GM19035 (cell line): Measurements from ENCODE around the gene IFT81.
"Not testable (repeated sequence)": the region's sequence is repeated elsewhere in the genome, so short reads cannot be mapped to it uniquely, and the experiment has no call there.

Experiments
- ATAC-seq: cut with Tn5 transposase; IDR thresholded peaks from one replicate; pipeline ENCODE4 v1.9.1; 2021; ENCODE audit not compliant: unreplicated experiment

Gene IFT81, protein sequence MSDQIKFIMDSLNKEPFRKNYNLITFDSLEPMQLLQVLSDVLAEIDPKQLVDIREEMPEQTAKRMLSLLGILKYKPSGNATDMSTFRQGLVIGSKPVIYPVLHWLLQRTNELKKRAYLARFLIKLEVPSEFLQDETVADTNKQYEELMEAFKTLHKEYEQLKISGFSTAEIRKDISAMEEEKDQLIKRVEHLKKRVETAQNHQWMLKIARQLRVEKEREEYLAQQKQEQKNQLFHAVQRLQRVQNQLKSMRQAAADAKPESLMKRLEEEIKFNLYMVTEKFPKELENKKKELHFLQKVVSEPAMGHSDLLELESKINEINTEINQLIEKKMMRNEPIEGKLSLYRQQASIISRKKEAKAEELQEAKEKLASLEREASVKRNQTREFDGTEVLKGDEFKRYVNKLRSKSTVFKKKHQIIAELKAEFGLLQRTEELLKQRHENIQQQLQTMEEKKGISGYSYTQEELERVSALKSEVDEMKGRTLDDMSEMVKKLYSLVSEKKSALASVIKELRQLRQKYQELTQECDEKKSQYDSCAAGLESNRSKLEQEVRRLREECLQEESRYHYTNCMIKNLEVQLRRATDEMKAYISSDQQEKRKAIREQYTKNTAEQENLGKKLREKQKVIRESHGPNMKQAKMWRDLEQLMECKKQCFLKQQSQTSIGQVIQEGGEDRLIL

DNA sequence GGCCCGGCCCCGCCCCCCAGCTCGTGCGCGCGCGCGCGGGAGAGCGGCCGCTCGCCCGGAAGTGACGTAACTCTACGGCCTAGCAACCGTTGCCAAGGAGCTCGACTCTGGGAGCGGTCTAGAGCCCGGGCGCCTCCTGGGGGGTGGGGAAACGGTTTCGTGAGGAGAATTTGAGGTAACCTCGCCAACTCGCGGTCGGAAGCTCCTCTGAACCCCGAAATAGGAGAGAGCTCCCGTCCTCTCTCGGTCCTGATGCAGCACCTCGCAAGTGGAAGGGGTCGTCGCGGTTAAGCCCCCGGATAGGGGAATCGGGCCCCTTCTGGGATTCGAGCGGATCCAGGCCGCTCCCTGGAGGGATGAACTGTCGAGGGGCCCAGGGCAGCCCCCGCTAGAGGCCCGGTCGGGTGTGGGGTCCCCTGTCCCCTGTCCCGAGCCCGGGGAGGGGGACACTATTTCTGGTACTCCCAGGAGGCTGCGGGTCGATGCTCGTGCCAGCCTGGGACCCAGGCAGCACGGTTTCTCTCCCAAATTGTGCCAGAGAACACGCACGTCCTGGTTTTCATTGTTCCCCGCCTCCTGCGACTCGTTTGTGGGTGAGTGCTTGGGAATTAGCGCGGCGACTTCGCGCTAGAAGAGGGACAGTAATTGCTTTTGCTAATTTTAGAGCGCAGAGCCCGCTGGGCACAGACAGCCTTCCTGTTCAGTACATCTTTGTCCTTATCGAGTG, at the start of gene IFT81:
Gene IFT81 (plus strand): TSS at position 89 of the 727 bp plus-strand sequence. CDS start 3,024 bp downstream, outside the sequence.
- peak; percentile 84 for ATAC-seq

DNA sequence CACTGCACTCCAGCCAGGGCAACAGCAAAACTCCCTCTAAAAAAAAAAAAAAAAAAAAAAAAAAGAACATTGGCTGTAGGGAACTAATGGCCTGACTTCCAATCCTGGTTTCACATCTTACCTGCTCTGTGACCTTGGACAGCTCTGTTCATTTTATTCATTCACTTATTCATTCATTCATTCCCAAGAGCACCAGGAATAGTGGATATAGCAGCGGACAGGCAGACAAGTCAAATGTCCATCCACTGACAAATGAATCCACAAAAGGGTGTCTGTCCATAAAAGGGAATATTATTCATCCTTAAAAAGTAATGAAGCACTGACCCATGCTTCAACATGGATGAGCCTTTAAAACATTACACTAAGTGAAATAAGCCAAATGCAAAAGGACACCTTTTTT, 48.3 kb upstream of the IFT81 start:
- no peak for ATAC-seq

DNA sequence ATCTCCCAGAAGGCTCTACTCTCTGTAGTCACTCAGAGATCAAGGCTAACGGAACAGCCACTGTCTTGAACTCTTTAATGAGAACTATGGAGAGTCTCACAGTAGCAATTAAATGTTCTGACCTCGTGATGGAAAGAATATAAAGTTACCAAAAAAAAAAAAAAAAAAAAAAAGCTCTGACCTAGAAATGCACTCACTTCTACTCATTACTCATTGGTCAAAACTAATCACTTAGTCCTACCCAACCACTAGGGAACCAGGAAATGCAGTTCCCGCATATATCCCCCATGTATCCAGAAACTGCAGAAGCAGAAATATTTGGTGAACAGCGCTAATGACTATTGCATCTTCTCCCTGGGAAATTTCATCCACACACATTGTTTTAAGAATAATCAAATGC, 46.4 kb upstream of the IFT81 start:
- ATAC-seq = no peak

DNA sequence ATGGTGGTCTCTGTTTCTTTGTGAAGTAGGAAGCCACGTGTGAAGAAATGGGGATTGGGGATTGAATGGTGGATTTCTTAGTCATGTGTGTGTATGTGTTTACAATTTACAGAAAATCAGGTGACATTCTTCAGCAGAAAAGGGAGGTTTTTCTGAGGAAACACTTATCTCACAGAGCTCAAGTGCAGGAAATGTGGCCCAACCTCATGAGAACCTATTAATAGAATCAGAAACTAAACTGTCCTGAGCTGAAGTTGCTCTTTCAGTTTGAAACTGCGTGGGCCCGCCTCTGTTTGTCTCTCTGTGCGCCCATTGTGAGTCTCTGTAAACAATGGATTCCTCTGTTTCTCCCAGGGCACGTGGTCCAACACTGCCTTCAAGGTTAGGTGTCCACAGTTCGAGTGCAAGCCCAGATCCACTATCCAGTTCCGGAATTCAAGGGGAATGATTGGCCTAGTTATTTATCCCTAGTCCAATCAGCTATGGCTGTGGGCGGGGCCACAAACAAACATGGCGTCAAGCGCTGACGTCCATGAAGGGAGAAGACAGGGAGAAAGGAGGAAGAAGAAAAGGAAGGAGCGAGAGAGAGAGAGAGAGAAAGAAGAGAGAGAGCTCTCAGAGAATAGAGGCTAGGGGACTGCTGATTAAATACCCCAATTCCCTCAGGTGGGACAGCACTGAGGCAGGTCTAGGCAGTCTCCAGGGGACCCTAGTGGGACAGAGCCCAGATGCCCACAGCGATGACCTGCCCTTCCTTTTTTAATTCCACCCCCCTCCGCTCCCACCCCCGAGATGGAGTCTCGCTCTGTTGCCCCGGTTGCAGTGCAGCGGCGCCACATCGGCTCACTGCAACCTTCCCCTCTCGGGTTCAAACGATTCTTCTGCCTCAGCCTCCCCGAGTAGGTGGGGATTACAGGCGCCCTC, 44.4 kb upstream of the IFT81 start:
- ATAC-seq = peak; percentile 86

DNA sequence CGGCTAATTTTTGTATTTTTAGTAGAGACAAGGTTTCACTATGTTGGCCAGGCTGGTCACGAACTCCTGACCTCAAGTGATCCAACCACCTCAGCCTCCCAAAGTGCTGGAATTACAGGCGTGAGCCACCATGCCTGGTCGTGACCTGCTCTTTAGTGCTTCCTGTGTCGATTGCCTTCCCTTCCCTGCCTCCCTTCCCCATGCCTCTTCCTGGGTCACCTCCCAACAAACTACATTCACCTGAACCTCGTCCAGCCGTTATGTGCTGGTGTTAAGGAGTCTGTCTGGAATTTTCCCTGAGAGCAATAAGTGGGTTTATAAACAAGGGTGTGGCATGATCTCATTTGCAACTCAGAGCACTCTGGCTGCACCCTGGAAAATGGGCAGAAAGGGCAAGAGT, 43.7 kb upstream of the IFT81 start:
- no peak for ATAC-seq

DNA sequence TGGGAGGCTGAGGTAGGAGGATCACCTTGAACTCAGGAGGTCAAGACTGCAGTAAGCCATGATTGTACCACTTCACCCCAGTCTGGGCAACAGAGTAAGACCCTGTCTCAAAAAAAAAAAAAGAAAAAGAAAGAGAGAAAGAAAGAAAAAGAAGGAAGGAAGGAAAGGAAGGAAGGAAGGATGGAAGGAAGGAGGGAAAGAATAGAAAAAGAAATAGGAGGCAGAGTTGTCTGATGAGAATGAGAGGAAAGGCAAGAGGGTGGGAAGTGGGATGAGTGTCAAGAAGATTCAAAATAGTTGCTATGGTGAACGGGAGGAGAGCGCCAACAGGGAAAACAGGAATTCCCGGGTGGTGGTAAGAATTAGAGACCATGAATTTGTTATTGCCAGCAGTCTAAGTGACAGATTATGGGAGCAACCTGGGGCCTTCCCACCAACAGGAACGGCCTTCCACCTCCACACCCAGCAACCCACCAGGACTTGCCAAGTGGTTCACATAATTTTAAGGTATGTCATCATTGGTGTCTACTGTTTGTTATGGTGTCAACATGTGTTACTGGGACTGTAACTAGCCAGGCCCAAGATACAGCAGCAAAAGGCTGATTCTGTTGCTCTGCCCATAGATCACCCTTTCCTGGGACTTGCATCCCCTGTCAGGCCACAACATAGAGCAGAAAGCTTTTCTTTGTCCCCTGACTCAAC, 39.7 kb upstream of the IFT81 start:
- ATAC-seq = no peak

DNA sequence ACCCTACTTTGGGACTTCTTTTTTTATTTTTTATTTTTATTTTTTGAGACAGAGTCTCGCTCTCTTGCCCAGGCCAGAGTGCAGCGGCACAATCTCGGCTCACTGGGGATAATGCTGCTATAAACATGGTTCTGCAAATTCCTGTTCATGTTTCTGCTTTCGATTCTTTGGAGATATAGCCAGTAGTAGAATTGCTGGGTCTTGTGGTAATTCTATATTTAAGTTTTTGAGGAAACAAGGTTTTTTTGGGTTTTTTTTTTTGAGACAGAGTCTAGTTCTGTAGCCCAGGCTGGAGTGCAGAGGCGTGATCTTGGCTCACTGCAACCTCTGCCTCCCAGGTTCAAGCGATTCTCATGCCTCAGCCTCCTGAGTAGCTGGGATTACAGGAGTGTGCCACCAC, 35.9 kb upstream of the IFT81 start:
- not testable (repeated sequence) for ATAC-seq

DNA sequence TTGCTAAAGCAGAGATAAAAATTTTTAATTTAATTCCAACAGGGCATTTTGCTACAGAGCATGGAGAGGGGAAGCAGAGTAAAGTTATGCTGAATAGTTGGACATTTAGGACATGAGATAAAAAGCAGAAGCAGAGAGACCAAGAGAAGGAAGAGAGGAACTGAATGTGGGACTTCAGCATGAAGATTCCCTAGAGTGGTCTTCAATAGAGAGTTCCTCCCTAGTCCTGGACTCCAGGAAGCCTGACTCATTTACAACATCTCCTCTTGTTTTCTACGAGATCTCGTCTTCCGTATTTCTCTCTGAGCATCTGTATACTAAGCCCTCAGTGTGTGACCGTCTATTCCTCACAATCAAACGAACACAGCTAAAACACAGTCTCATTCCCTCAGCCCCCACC, 35.2 kb upstream of the IFT81 start:
- no peak for ATAC-seq

DNA sequence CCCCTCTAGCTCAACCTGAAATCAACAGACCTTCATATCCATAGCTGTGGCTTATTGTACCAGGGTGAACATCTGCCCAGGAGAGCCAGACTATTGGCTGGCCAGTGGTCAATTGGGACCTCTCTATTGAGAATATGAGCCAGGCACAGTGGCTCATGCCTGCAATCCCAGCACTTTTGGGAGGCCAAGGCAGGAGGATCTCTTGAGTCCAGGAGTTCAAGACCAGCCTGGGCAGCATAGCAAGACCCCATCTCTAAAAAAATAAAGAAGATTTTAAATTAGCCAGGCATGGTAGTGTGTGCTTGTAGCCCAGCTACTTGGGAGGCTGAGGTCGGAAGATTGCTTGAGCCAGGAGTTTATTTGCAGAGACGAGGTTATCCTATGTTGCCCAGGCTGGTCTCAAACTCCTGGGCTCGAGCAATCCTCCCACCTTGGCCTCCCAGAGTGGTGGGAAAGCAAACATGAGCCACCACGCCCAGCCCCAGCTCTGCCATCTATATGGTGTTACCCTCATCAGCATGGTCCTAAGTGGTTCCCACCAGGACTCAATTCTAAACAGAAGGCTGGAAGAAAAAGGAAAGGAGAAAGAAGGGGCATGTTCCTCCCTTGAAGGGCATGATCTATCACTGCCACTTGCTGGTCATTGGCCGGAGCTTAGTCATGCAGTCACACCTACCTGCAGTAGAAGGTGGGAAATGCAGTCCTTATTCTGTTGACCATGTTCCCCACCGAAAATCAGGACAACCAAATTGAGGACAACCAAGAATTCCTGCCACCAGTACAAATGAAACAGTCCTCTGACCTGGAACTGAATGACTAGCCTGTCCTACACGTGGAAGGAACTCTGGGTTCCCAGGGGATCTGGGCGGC, 33.7 kb upstream of the IFT81 start:
- ATAC-seq = no peak

DNA sequence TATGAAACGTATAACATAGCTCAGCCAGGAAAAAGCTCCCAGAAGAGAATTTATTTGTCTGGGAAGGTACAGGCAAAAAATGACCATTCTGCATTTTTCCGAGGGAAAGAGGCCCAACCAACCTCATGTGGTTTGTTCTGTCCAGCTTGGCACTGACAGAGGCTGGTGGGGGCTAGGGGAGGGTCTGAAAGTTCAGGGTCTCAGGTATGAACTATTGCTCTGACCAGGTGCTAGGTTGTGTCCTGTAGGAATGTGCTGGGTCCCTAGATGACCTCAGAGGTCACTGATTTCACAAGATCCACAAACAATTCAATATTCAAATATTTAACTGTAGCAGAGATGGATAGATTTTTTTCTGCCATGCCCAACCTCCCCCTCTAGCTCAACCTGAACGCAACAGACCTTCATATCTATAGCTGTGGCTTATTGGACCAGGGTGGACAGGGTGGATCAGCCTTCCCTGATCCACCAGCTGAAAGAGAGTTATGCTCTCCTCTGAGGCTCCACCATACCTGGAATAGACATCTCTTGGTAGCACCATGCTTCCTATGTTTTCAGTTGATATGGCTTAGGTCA, 32.9 kb upstream of the IFT81 start:
- ATAC-seq = no peak

DNA sequence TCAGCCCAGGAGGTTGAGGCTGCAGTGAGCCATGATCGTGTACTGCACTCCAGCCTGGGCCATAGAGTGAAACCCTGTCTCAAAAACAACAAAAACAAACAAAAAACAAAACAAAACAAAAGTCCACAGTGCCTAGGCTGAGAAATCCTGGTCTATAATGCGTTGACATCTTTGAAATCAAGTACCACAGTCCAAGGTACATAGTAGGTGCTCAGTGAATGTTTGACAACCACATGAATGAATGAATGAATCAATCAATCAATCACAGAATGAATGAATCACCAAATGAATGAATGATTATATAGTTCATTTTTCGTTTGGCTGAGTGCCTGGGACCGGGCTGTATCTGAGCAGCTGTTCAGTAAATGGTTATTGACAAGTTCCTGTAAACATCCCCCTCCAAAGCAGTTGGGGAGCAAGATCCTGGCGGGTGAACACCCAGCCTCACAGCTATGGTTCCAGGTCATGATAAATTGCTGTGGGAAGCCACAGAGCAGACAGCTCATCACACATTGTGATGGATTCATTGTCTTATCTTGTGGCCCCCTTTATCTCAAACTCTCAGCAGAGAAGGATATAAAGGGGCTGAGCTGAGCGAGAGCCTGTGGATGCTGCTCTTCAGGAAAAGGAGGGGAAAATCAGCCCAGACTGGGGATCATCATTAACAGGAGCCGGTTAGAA, 30.4 kb upstream of the IFT81 start:
- ATAC-seq = no peak

DNA sequence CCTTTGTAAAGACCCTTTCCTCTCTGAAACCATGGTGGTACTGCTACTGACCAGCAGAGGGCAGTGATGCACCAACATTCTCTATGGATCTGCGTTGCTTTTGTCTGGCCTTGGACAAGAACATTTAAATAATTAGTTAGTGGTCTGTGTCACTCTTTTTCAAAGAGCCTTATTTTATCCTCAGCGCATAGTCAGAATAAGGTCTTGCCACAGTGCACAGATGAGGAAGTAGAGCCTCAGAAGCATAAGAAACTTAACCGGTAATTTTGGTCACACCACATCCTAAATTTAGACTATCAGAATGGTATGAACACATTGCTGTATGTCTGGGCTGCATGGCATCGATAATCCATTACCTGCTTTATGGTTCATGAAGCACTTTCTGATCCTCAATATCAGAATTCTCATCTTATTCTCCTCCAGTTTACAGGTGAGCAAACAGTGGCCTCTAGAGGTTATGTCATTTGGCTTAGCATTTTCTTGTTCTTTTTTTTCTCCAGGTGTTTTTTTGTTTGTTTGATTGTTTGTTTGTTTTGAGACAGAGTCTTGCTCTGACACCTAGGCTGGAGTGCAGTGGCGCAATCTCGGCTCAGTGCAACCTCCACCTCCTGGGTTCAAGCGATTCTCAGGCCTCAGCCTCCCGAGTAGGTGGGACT, 23.7 kb upstream of the IFT81 start:
- ATAC-seq = peak; percentile 84

DNA sequence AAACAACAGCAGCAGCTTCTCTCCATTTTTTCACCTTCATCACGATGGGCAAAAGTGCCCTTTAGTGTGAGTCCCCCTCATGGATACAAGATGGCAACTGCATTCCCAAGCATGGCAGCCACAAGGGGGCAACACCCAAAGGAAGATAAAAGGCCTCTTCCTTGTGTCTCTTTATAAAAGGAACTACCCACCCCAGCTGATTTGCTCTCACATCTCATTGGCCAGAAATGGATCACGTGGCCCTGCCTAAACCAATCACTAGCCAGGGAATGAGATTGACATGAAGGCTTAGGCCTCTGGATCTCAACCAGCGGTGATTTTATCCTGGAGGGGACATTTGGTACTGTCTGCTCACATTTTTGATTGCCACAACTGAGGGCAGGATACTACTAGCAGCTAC, 21.9 kb upstream of the IFT81 start:
- ATAC-seq = no peak

DNA sequence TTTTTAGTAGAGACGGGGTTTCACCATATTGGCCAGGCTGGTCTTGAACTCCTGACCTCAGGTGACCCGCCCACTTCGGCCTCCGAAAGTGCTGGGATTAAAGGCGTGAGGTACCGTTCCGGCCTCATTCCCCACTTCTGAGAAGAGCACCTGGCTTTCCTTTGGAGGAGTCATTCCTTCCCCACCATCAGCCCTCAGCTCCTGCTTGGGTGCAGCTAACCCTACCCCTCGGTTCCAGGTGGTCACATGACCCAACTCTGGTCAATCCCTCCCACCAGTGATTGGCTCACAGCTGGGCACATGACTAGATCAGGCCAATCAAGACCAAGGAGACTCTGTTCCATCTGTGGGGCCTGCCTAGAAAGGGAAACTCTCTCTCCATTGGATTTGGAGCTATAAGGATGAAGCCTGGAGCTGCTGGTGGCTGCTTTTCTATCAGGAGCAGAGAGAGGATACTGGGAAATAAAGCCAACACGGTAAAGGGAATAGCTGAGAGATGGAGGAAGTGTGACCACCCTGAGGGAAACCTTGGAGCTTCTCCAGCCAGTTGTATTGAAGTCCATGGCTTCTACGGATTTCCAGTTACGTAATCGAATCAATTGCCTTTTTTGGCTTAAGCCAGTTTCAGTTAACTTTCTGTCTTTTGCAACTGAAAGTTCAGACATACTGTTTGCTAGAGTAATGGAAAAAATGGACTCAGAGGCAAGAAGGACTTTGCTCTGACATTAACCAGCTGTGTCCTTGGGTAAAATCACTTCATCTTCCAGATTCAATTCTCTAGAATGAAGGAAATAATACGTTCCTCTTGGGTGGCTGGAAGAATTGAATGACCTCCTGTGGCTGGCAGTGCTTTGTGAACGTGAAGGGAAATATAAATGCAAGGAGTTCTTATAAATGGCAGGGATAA, 19.7 kb upstream of the IFT81 start:
- ATAC-seq = no peak

DNA sequence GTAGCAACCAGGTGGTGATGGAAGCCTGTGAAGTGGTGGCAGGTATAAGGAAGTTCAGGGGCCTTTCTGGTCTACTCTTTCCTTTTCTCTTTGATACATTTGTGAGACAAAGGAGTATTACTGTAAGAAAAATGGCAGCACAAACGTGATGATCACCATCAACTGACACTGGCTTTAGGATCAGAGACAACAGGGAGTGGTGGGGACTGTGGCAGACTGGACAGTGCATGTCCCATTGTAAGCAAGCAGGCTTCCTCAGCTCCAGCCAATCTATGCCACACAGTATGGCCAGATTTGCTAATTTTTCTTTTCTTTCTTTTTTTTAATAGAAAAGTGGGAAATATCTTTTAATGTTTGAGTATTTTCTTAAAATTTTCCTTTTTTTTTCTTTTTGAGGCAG, 19.0 kb upstream of the IFT81 start:
- no peak for ATAC-seq

DNA sequence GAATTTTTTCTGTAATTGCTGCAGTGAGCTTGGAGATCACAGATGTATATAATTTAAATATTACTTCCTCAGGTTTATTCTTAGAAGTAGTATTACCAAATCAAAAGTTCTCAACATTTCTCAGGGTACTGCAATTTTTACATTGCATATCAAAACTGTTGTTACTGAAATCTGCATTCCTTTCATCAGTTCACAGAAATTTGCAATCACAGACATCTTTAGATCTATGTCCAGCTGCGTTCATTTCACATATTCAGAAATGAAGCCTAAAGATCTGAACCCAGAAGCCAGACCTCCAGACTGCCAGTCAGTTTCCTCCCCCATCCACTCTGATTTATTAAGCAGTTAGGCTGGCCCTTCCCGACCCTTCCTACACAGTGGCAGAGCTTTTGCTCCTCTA, 18.2 kb upstream of the IFT81 start:
- no peak for ATAC-seq
